MM.1S (cell line): Measurements from ENCODE around the gene RARRES2.

Experiments
- EZH2 ChIP-seq: fragments of 300-600 bp; sonication (generic); optimal IDR thresholded peaks from 2 replicates; pipeline ENCODE3; 2017; ENCODE audit warnings: low read depth, mild to moderate bottlenecking, antibody characterized with exemption, low read length, mixed read lengths
- EZH2phosphoT487 ChIP-seq: fragments of 300-600 bp; sonication (generic); IDR thresholded peaks from 2 replicates; pipeline ENCODE4 v1.6.1; 2018; ENCODE audit warnings: antibody characterized with exemption, low read length
- TF ChIP-seq, protein P1 (sequence below): fragments of 300-600 bp; sonication (generic); IDR thresholded peaks from 2 replicates; pipeline ENCODE4 v1.5.1; 2016; ENCODE audit warnings: antibody characterized with exemption, low read length, mixed read lengths

DNA sequence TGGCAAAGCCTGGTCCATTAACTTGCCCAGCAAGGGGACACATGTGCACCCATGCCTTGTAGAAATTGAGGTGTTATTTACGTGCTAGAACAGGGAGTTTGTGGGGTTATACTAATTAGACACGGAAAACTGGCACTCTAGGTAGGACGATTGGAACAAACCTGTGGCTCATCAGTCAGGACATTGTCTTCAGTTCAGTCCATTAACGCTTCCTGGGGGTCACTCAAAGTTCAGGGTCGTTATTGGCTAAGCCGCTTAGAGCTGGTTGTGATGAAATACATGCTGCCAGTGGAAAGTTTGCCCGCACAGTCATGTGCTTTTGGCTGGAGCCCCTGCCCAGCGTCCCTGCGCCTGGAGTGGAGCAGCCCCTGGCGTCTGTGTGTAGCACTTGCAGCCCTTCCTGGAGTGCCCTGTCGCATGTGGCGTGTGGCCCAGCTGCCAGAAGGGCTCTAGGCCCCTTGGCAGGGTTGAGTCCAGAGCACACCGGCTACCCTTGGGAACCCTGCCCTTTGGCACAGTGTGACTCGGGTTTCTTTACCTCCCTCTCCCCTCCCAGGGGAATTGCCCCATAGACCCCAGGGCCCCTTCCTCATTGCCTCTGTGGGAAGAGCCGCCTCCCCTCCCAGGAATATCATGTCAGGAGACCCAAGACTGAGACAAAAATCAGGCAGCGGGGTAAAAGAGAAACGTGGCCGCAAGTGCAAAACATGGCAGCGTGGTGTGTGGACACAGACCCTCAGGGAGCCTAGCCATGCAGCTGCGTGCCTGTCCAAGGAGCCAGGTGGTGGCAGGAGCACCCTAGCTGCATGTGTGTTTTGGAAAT is 47.5 kb upstream of the RARRES2 start:
- TF ChIP-seq, protein P1, sequence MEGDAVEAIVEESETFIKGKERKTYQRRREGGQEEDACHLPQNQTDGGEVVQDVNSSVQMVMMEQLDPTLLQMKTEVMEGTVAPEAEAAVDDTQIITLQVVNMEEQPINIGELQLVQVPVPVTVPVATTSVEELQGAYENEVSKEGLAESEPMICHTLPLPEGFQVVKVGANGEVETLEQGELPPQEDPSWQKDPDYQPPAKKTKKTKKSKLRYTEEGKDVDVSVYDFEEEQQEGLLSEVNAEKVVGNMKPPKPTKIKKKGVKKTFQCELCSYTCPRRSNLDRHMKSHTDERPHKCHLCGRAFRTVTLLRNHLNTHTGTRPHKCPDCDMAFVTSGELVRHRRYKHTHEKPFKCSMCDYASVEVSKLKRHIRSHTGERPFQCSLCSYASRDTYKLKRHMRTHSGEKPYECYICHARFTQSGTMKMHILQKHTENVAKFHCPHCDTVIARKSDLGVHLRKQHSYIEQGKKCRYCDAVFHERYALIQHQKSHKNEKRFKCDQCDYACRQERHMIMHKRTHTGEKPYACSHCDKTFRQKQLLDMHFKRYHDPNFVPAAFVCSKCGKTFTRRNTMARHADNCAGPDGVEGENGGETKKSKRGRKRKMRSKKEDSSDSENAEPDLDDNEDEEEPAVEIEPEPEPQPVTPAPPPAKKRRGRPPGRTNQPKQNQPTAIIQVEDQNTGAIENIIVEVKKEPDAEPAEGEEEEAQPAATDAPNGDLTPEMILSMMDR: no peak
- no peak for TF ChIP-seq EZH2
- no peak for TF ChIP-seq EZH2phosphoT487
